Stimulated activated CD8-positive, alpha-beta memory T cell treated with anti-CD3 and anti-CD28 coated beads, Interleukin-2, amount 100 ng/mL, for 1 hour (primary cell): Measurements from ENCODE around the gene ARPC5.
"Not testable (repeated sequence)": the region's sequence is repeated elsewhere in the genome, so short reads cannot be mapped to it uniquely, and the experiment has no call there.

Experiments
- DNase-seq, 2 donors: peaks; one replicate each; pipeline ENCODE4 v3.0.0-alpha.2; 2020; ENCODE audit warnings: low read depth in 2 of 2

The ARPC5 gene

GRCh38 chr1:183635606-183636333 lies at the start of gene ARPC5:
Gene ARPC5 (minus strand): TSS chr1:183635783. CDS start chr1:183635659, 124 bp downstream.
- peak; percentile 90 for DNase-seq

- no peak for DNase-seq
Measured at GRCh38 chr1:183685112-183685713, 49.6 kb upstream of the ARPC5 start.

GRCh38 chr1:183679363-183679762 lies 43.8 kb upstream of the ARPC5 start:
- not testable (repeated sequence) for DNase-seq

DNA sequence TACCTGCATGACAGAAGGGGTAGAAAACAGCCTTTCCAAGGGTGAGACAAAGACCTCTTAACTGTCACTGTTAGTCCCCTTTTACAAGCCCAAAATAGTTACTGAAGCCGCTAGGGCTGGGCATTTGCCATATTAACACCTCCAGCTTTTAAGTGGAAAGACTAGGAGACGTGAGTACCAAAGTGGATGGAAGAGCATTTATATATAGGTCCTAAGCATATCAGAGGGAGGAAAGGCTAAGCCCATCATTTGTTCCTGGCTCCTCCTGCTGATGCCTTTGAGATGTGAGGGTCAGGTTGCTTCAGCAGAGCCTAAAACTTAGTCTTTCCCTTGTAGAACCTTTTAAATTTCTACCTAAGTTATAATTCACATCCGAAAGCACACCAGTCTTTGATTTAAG lies 43.2 kb upstream of the ARPC5 start:
- no peak for DNase-seq

GRCh38 chr1:183676586-183677189 lies 41.1 kb upstream of the ARPC5 start:
- DNase-seq, result no peak

- DNase-seq, result no peak
Measured at GRCh38 chr1:183675883-183676585, 40.5 kb upstream of the ARPC5 start.

DNA sequence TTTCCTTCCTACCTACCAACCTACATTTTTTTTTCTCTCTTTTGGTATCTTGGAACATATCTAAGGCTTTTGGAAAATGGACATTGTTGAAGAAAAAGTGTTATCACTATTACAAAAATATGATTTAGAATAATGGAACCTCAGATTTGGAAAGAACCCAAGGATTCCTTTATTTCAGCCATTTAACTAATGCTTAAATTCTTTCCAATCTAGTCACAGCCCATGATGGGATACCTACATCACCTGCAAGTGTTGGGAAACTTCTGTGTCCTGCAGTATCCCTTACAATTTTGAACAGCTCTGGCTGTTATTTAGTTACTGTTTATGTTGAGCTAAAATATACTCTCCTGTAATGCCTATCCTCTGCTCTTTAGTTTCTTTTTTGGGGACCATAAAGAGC lies 39.8 kb upstream of the ARPC5 start:
- no peak for DNase-seq

DNA sequence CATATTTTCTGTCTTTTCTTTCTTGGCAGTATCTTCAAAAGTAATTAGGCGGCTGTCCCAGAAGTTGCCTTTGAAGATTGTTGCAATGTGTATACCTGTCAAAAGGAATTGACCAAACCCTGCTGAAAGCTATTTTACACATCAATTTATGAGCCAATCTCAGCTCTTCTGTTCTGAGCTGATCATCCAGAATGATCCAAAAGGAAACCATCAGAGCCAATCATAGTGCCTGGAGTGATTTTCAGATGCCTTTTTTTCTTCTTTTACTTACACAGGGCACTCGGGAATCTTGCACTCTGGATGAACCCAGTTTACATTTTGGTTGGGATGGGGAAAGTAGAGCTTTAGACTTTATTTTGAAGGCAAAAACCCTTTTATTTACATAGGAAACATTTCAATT lies 39.3 kb upstream of the ARPC5 start:
- DNase-seq, result no peak

- no peak for DNase-seq
Measured at GRCh38 chr1:183674339-183674738, 38.8 kb upstream of the ARPC5 start.

DNA sequence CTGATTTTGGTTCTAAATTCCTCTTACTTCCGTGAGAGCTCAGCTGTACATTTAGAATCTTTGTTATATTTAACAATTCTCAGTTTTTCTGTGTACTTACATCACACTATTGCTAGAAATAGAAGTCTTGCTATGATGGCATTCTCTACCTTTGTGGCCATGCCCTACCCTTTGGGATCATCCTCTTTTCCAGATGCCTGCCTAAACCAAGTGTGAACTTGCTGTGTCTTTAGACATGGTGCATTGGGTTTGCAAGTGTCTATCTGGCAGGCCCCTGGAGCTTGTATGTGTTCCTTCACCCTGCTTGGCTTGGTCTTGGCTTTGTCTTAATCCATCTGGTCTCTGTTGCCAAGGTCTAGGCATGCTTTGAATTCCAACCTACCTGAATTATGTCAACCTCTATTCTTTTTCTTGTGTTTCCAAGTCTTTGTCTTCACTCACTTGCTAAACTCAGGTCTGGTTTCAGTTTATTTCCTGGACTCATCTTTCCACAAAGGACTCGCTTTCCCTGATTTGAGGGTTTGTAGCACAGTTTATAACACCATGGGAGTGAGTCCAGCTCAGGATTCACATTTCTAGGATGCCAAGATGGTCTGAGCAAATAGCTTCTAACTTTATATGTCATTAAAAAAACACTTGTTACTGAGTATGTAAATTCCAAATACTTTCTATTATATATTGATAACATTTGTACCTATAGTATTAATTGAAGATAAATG lies 38.2 kb upstream of the ARPC5 start:
- DNase-seq, result no peak

DNA sequence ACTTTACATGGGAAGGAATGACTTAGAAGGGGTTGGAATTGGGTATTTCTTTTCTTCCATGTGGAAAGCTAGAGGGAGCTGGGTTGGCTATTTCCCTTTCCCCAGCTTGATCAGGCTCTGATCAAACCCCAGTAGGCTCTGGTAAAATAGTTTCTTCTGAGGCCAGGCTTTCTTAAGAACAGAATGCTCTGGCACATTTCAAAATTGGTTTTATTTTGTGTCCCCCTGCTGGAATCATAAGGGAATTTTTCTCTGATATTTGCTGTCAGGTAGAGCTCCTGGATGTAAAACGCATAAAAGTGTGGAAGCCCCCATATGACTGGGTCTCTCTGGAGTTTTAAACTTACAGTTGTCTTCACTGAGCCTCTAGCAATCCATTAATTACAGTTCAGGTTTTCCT lies 34.6 kb upstream of the ARPC5 start:
- no peak for DNase-seq

GRCh38 chr1:183656355-183656754 lies 20.8 kb upstream of the ARPC5 start:
- no peak for DNase-seq

GRCh38 chr1:183655562-183656075 lies 20.0 kb upstream of the ARPC5 start:
- peak; percentile 45 to 55 for DNase-seq

DNA sequence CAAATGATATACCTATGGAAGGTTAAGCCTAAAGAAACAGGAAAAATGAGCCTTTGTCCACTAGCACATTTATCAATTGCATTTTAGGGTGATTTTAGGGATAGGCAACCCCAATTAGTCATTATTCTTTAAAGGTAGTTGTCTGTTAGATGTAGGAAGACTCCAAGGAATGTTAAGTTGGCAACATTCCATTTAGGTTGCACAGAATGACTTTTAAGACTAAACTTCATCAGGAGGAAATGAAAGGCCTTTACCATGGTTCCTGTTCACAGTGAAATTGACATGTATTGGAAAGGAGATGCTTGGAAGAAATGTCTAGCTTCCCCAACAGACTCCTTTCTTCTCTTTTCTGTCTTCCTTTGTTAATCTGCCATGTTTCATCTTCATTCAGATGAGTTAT lies 19.1 kb upstream of the ARPC5 start:
- DNase-seq, result no peak

- DNase-seq, result no peak
Measured at GRCh38 chr1:183653876-183654451, 18.4 kb upstream of the ARPC5 start.

DNA sequence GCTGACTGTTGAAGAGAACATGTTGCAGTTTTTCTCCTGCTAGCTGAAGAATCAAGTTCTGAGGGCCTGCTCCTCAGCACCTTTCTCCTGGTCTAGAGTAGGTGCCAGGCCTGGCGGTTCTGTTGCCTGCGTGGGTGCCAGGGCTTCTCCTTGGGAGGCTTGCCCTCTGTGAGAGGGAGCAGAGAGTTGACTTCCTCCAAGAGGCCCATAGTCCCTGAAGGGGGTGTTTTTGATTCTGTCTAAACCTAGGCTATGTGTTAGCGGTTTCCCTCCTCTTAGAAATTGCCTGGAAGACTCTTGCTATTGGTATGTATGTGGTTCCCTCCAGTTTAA lies 17.8 kb upstream of the ARPC5 start:
- no peak for DNase-seq

GRCh38 chr1:183652547-183653461 lies 17.2 kb upstream of the ARPC5 start, which contains the start of gene APOBEC4:
Gene APOBEC4 (minus strand): TSS chr1:183653316. CDS start chr1:183648781, 4,535 bp downstream.
- no peak for DNase-seq

DNA sequence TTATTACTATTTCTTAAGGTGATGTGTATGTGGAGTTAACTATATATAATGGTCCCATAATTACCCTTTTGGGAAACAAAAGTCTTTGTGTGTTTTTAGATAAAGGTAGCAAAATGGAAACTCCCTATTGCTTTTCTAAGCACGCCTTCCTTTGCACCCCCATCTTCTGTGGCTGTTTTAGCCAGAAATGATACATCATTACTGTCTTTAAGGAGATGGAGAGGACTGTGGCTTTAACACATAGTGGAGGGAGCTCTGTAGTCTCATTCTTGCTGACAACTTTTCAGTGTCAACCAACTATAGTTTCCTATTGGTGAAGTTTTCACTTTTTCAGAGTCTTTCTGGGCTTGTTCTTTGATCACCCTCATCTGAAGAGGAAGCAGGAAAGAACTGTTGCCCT lies 16.5 kb upstream of the ARPC5 start:
- DNase-seq, result no peak

DNA sequence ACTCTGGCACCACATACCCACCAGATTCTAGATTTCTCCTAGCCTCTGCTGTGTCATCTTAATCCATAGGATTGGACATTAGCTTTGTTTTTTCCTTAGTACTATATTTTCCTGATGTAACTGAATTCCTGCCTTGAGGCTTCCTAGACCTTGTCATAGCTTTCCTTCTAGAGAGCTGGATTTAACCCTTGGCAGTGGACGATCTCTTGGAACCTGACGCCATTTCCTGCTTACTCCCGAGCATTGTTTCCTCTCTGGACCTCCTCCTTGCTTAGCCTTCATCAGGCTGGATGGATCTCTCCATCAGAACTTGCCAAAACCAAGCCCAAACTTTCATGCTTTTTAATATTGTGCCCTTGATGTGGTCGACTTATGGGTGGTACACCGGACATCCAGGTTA lies 16.0 kb upstream of the ARPC5 start:
- no peak for DNase-seq

DNA sequence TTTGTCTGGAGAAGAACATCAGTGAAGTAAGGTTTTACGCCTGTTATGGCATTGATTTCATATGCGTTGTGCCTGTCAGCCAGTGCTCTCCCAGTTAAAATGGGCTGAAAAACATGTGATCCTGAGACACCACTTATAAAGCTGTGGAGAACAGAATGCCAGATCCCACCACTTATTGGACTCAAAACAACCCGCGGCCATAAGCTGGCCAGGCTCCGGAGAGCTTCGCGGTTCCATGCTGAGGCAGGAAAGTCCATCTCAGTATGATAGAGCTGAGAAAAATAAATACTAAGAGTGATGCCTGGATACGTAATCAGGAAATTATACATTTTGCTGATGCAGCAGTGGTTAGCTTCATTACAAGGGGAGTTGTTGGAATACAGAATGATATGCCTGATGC lies 12.5 kb upstream of the ARPC5 start:
- no peak for DNase-seq
